HG02610 (cell line): ENCODE data around the gene KCNK13.

Experiments used
- ATAC-seq: cut with Tn5 transposase; IDR thresholded peaks from one replicate; pipeline ENCODE4 v1.9.1; 2021; ENCODE audit warnings: mild to moderate bottlenecking, moderate library complexity; ENCODE audit not compliant: unreplicated experiment

The KCNK13 gene

DNA sequence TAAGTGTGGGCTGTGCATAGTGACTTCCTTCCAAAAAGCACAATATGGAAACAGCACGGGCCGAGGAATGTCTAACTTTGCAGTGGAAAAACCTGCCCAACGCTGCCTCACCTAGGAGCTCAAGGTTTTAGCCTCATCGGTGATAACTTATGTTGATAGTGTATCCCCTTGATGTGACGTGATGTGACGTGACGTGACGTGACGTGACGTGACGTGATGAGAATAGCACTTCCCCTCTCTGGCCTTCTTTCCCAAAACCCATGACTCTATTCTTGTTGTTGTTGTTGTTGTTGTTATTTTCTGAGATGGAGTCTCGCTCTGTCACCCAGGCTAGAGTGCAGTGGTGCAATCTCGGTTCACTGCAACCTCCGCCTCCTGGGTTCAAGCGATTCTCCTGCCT, 64.5 kb downstream of the KCNK13 start:
- no peak for ATAC-seq

DNA sequence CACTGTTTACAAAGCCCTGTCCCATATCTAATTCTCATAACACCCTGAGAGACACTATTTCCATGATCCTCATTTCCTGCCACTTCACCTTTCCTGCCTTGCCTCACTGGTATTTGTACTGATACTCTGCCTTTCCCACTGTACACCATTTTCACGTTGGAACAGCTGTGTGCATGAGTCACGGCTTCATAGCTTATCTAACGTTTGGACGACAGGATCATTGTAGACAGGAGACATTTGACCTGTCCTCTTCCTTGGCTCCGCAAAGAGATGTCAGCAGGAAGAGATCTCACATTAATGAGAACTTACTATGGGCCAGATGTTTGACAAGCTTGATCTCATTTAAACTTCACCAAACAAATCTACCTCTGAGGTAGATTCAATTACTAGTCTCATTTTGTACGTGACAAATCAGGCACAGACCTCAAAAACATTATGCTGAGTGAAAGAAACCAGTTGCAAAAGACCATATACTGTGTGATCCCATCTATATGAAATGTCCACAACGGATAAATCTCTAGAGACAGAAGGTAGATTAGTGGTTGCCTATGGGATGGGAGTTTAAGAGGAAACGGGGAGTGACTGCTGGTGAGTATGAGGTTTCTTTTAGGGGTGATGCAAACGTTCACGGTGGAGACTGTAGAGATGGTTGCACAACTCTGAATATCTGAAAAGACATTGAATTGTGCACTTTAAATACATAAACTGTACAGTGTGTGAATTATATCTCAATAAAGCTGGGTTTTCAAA, 71.2 kb downstream of the KCNK13 start:
- no peak for ATAC-seq

- ATAC-seq = no peak
Measured at GRCh38 chr14:90136904-90137303, 75.1 kb downstream of the KCNK13 start.

GRCh38 chr14:90137807-90138206, 76.0 kb downstream of the KCNK13 start:
- ATAC-seq = no peak

DNA sequence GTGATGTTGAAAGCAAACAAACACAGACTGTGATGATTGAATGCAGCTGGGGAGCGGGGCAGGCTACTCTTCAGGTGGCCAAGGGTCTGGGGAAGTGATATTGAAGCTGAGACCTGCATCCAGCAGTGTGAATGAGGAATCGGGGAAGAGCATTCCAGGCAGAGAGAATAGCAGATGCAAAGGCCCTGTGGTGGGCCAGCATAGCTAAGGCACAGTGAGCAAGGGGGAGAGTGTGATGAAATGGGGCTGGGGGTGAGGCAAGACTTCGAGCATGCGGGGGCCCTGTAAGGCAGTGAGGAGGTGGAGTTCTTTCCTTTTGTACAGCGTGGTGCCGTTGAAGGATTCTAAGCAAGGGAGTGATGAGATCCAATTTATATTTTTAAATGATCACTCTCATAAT, 77.4 kb downstream of the KCNK13 start:
- no peak for ATAC-seq

GRCh38 chr14:90140298-90140955, 78.6 kb downstream of the KCNK13 start:
- no peak for ATAC-seq

DNA sequence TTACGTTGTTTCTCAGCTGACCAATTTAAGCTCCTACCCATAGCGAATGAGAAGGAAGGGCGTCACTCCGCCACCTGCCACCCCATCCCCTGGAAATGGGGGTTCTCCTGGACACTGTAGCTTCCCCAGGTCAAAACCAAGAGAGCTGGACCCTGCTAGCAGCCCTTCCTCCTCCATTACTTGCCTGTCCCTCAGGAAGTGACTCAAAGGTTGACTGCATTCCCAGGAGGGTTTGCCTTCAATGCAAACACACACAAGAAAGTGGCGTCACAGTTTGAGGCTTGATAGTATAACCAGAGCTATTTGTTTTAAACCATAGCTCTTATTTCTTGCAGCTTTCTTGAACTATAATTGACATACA, 79.1 kb downstream of the KCNK13 start:
- ATAC-seq = no peak

GRCh38 chr14:90153429-90153828, 91.6 kb downstream of the KCNK13 start:
- no peak for ATAC-seq

- no peak for ATAC-seq
Measured at GRCh38 chr14:90154110-90154509, 92.3 kb downstream of the KCNK13 start.

DNA sequence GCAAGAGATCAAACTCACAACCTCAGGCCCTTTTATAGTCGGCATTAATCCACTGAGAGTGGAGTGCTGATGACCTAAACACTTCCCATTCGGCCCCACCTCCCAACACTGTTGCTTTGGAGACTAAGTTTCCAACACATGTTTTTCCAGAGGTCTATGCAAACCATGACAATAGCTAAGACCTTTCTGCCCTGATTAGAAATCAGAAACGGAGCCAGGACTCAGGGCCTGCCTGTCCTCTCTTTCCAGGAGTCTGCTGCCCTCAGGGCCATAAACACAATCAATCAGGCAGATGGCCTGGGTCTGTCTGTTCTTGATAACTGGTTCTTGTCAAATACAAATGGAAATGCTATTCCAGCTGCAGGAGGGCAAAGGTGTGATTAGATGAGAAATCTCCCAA, 97.4 kb downstream of the KCNK13 start:
- no peak for ATAC-seq

DNA sequence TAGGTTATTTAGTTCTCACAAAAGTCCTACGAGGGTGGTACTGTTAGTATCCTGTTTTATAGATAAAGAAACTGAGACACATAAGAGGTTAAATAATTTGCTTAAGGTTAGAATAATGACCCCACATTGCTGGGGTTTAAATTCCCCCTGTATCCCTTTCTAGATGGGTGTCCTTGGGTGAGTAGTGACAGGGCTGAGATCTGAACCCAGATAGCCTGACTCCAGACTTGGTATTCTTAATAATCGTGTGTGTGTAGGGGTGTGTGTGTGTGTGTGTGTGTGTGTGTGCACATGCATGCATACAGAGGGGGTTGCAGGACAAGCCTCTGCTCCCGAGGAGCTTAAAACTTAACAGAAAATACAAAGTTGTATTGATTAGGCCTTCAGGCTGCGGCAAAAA, 97.9 kb downstream of the KCNK13 start:
- no peak for ATAC-seq

- no peak for ATAC-seq
Measured at GRCh38 chr14:90161129-90161528, 99.3 kb downstream of the KCNK13 start.

DNA sequence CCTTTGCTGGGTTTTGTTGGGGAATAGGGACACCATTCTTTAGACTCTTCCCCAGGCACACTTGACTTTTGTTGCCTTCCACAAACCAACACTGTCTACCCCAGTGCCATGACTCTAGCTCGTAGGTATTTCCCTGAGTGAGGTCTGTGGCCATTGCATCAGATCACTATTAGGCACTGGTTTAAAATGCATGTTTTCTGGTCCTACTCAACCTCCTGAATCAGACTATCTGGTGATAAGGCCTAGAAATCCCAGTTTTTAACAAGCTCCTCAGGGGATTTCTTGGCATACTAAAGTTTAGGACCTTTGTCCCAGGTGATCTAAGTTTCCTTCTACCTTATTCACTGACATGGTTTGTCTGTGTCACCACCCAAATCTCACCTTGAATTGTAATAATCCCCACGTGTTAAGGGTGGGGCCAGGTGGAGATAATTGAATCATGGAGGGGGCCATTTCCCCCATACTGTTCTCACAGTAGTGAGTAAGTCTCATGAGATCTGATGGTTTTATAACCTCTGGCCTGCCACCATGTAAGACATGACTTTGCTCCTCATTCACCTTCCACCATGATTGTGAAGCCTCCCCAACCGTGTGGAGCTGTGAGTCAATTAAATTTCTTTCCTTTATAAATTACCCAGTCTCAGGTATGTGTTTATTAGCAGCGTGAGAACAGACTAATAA, 106.8 kb downstream of the KCNK13 start:
- ATAC-seq = no peak

DNA sequence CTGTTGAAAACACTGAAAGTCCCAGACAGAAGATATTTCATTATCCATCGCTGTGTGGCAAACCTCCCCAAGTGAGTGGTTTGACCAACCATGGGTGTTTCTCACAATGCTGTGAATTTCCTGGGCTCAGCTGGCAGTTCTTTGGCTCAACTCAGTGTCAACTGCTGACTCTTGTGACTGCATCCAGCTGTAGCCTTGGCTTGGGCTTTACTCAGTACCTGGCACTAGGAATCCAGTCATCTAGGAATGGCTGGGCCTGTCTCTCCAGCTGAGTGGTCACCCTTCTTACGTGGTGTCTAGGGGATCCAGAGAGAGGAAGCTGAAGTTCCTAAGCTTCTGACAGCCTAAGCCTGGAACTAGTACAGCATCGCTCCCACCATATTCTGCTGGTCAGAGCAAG, 113.8 kb downstream of the KCNK13 start:
- no peak for ATAC-seq

DNA sequence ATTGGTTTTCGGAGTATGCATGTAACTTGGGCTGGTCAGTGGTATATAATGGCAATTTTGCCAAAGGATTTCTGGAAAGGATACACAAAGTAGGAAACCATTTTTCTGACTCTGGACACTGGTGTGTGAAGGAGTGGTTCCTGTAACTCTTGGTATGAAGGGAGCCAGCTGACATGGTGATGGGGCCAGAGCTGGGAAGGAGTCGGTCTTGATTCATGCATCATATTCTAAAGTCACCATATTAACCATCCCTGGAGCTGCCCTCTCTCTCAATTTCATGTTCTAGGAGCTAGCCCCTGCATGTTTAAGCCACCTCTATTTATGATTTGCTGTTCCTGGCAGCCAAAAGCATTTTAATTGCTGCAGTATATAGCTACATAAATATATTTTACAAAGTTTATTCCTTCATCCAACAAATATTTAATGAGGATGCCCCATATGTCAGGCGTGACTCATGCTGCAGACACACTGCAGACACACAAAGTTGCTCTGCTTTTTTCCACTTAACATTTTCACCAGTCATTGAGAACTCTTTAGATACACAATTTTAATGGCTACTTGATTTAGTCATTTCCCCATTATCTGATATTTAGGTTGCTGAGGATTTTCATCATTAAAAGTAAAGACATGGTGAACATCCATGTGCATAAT, 115.9 kb downstream of the KCNK13 start:
- ATAC-seq = no peak

- ATAC-seq = no peak
Measured at GRCh38 chr14:90179357-90179756, 117.6 kb downstream of the KCNK13 start.

GRCh38 chr14:90179809-90180779, 118.3 kb downstream of the KCNK13 start:
- ATAC-seq = no peak

DNA sequence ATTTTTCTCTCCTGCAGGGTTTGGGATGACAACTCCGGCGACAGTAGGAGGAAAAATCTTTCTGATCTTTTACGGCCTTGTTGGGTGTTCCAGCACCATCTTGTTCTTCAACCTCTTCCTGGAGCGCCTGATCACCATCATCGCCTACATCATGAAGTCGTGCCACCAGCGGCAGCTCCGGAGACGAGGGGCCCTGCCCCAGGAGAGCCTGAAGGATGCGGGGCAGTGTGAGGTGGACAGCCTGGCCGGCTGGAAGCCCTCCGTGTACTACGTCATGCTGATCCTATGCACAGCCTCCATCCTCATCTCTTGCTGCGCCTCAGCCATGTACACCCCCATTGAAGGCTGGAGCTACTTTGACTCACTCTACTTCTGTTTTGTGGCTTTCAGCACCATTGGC, 122.3 kb downstream of the KCNK13 start:
- ATAC-seq = no peak

- no peak for ATAC-seq
Measured at GRCh38 chr14:90184571-90185266, 122.9 kb downstream of the KCNK13 start.

- ATAC-seq = no peak
Measured at GRCh38 chr14:90188588-90188987, 126.8 kb downstream of the KCNK13 start.
